Amygdala (tissue), 56 donors: ENCODE measurements around the gene SPEM1.

Source experiments
- DNase-seq, 56 donors: peaks; one replicate each; lab custom pipeline; 2025; lab: John Stamatoyannopoulos, UW

The SPEM1 gene, protein sequence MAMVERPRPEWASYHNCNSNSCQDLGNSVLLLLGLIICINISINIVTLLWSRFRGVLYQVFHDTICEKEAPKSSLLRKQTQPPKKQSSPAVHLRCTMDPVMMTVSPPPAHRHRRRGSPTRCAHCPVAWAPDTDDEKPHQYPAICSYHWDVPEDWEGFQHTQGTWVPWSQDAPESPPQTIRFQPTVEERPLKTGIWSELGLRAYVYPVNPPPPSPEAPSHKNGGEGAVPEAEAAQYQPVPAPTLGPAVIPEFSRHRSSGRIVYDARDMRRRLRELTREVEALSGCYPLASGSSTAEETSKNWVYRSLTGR

DNA sequence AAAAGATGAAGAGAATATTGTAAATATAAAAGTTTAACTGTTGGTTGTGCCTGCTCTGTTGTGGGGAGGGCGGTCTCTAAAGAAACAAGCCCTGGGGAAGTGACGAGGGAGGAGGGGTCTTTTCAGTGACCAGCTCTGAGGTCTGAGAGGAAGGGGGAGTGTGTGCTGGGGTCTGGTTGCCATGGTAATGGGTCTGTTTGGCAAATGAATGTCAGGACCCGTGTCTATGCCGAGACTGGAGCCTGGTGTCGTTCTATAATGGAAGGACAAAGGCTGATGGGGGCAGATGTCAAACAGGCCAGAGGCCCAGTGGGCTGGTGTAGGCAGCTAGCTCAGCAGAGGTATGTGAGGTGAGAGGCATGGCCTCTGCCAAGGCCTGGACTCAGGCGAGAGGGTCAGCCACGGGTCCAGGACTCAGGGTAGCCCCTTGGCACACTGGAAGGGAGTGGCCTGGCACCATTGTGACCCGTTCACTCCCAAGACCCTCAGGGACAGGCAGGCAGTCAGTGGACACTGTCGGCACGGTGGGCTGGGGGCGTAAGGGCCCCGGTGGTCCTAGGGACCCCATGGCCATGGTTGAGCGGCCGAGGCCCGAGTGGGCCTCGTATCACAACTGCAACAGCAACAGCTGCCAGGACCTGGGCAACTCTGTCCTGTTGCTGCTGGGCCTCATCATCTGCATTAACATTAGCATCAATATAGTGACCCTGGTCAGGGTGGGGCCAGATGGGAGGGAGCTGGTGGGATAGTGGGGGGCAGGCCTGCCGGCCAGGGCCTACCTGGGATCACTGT, at the start of gene SPEM1:
Gene SPEM1, plus strand, starts transcription at position 506 of the 792 bp plus-strand sequence. Its CDS starts 61 bp downstream, at position 567.
- DNase-seq: no peak

DNA sequence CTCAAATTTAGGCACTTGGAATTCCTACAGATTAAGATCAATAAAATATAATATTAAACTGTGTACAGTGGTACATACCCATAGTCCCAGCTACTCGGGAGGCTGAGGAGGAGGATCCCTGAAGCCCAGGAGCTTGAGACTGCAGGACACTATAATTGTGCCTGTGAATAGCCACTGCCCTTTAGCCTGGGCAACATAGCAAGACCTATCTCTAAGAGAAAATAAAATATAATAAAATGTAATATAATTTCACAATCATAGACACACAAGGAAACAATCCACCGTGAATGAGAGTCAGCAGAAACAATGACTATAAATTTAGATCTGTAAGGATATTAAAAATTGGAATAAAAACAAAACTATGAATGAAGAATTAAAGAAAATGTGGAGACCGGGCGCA, 49.3 kb upstream of the SPEM1 start:
- no peak for DNase-seq

DNA sequence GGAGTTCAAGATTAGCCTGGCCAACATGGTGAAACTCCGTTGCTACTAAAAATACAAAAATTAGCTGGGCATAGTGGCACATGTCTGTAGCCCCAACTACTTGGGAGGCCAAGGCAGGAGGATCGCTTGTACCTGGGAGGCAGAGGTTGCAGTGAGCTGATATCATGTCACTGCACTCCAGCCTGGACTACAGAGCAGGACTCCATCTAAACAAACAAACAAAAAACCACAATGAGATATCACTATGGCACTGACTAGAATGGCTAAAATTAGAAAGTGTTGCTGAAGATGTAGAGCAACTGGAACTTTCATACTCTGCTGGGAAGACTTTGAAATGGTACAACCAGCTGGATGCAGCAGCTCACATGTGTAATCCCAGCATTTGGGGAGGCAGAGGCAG, 45.8 kb upstream of the SPEM1 start:
- DNase-seq: no peak

DNA sequence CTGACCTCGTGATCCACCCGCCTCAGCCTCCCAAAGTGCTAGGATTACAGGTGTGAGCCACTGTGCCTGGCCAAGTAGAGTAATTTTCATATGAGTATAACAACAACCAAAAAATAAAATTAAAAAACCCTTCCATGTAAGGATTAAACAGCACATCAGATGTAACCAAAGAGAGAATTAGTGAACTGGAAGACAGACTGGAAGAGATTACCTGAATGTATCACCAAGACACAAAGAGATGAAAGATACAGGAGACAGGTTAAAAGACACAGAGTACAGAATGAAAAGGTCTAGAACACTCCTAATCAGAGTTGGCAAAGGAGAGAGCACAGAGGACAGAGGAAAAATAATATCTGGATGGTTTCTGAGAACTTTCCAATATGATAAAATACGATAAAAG, 41.0 kb upstream of the SPEM1 start:
- no peak for DNase-seq

DNA sequence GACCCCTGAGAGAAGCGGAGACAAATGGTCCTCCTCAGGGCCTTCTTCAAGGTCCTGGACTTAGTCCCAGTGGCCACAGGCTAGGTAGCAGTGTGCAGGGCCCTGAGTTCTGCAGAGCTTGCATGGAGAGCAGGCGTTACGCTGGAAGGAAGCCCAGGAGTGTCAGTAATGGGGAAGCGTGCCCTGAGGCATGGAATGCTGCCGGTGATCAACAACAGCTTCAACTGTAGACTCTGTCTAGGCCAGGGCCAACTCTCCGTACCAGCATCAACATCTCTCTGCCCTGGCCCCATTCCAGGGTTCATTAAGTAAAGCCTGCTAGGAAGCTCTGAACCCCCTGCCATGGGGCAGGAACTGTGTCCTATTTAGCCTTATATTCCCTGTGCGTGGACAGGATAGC, 39.8 kb upstream of the SPEM1 start:
- peak in 6 of 56 donors; percentile 6 to 56 (median 8) for DNase-seq

DNA sequence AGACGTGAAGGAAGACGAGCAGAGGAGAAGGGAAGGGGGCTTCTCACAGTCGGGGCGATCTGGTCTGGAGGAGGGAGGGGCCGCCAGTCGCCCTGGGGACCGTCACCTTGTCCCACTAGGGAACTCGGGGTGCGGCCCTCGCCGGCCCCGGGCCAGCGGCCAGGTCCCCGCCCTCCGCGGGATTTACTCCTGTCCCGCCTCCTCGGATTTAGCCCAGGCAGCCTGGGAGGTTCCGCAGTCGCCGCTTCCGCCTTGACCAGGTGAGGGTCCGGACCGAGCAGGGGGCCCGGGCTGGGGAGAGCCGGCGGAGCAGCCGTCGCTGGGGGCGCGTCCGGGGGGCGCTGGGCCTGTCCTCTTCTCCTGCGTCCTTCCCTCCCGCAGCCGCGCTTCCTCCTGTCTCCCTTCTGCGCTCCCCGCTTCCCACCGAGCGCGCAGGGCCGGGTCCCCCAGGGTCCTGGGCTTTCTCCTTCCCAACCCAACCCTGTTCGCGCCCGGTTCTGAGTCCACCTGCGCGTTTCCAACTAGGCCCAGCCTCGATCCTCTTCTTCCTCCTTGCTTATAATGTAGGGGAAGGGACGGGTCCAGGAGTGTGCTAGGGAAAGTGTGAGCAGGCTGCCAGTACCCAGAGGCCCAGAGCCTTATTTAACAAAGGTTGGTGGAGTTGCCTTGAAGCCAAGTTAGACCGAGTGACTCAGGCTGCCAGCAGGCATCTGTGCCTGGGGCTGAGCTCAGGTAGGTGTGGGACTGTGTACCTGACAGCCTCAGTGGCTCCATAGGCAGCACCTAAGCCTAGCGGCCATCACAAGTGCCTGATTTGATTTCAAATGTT, 39.1 kb upstream of the SPEM1 start, which contains the start of gene TNK1:
Gene TNK1, plus strand, starts transcription at position 235 of the 829 bp plus-strand sequence. CDS start 1,838 bp downstream, outside the sequence.
- DNase-seq: no peak

DNA sequence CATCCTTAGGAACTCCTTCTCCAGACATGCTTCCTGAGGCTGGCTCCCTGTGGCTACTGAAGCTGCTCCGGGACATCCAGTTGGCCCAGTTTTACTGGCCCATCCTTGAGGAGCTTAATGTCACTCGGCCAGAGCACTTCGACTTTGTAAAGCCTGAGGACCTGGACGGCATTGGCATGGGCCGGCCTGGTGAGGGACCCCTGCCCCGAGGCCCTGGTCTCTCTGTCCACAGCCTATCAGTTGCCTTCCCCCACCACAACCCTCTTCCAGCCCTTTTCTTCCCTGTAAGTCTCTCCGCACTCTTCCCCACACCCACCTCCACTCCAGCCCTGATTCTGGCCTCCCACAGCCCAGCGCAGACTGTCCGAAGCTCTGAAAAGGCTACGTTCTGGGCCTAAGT, 37.2 kb upstream of the SPEM1 start:
- no peak for DNase-seq

DNA sequence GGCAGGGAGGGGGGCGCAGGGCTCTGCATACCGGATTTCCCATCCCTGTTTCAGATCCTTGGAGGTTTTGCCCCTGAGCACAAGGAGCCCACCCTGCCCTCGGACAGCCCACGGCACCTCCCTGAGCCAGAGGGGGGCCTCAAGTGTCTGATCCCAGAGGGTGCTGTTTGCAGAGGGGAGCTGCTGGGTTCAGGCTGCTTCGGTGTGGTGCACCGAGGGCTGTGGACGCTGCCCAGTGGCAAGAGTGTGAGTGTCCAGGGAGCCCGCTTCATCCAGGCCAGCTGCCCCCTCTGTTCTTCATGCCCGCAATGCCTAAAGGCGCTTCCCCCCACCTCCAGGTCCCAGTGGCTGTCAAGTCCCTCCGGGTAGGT, 36.8 kb upstream of the SPEM1 start:
- DNase-seq: no peak

DNA sequence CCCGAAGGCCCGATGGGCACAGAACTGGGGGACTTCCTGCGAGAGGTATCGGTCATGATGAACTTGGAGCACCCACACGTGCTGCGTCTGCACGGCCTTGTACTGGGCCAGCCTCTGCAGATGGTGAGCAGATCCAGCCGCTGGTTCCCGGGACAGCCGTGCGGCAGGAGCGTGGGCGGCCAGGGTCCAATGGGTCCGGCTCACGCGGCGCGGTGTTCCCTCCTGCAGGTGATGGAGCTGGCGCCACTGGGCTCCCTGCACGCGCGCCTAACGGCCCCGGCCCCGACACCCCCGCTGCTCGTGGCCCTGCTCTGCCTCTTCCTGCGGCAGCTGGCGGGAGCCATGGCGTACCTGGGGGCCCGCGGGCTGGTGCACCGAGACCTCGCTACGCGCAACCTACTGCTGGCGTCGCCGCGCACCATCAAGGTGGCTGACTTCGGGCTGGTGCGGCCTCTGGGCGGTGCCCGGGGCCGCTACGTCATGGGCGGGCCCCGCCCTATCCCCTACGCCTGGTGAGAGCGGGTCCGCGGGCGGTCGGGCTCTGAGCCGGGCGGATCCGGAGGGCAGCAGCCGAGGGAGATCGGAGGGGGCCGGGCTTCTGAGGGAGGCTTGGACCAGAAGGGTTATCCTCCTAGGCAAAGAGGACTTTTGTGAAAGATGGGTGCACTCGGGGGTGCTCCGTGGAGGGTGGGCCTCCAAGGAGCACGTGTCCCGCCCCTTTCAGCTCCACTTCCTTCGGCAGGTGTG, 36.2 kb upstream of the SPEM1 start:
- peak in 14 of 56 donors; percentile 9 to 54 (median 31) for DNase-seq

DNA sequence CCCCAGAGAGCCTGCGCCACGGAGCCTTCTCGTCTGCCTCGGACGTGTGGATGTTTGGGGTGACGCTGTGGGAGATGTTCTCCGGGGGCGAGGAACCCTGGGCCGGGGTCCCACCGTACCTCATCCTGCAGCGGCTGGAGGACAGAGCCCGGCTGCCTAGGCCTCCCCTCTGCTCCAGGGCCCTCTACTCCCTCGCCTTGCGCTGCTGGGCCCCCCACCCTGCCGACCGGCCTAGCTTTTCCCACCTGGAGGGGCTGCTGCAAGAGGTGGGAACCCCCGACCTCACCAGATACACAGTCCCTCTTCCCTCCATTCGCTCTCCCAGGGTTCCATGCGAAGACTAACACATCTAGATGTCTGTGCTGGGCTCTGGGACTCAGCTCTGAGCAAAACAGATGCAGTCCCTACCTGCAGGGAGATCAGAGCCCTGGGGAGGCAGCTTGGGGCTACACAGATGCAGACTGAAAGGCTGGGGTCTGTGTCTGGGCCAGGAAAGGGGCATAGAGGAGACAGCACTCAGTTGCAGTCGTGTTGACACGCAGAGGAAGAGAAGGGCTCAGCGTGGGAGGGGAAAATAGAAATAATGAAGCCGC, 35.5 kb upstream of the SPEM1 start:
- no peak for DNase-seq

DNA sequence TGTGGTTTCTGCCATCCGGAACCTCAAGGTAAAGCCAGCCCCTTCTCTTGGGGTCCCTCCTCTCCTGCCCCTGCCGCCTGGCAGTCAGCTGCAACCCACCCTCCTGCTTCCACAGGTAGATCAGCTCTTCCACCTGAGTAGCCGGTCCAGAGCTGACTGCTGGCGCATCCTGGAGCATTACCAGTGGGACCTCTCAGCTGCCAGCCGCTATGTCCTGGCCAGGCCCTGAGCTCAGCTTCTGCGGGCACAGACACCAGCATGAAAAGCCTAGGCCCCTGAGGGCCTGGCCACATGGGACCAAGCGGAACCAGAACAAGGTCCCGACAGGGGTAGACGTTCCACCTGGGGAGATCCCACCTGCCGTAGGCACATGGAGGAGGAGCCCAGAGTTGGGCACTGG, 31.3 kb upstream of the SPEM1 start:
- no peak for DNase-seq

DNA sequence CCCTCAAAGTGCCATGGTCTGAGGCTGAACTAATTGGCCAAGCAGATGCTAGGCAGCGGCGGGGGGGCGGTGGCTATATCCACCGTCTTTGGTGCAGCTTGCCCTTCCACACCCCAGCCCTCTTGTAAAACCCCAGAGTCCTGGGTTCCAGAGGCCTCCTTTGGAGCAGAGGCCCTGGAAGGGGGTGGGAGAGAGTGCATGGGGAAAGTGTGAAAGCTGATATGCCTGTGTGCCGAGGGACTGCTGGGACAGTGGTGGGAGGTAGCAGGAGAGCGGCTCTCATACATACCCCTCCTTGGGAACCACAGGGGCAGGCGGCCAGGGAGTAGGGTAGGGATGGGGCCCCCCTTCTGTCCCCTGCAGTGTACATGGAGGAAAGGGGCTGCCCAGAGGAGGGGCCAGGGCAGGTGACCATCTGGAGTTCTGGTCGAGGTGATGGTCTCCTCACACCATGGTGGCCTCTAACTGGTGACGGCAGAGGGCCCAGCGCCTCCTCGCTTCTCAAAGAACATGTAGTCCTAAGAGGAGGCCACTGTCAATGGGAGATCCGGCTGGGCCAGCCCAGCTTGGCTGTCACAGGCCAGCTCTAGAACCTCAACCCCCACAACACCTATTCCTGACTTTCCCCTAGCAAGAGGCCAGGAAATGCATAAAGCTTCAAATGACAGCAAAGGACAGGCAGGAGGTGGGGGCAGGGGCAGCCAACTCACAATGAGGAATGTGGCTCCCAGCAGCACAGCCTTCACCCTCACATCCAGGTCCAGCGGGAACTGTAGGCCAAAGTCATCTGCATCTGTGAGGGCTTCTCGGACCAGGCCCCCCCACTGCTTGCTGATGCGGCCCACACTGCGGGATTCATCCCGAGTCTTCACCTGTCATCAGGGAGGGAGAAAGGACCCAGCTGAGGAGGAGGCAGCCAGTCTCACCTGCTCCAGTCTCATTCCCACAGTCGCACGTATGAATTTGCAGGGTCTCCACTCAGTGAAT, 29.9 kb upstream of the SPEM1 start:
- no peak for DNase-seq

DNA sequence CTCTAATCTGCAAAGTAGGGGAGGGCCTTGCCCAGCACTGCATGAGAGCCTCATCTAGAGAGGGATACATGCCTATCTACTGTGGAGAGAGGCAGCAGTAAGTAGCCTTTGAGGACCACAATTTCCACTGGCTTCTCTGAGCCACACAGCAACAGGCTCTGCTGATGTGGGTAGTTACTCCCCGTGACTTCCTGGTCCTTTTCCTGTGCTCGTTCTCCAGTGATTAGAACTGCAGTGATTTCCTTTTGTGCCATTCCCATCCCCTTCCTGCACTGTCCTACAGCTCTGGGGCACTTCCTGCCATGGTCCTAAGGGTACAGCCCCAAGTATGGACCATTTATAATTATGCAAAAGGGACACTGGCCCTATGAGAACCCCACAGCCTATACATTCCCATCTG, 28.8 kb upstream of the SPEM1 start:
- DNase-seq: no peak

DNA sequence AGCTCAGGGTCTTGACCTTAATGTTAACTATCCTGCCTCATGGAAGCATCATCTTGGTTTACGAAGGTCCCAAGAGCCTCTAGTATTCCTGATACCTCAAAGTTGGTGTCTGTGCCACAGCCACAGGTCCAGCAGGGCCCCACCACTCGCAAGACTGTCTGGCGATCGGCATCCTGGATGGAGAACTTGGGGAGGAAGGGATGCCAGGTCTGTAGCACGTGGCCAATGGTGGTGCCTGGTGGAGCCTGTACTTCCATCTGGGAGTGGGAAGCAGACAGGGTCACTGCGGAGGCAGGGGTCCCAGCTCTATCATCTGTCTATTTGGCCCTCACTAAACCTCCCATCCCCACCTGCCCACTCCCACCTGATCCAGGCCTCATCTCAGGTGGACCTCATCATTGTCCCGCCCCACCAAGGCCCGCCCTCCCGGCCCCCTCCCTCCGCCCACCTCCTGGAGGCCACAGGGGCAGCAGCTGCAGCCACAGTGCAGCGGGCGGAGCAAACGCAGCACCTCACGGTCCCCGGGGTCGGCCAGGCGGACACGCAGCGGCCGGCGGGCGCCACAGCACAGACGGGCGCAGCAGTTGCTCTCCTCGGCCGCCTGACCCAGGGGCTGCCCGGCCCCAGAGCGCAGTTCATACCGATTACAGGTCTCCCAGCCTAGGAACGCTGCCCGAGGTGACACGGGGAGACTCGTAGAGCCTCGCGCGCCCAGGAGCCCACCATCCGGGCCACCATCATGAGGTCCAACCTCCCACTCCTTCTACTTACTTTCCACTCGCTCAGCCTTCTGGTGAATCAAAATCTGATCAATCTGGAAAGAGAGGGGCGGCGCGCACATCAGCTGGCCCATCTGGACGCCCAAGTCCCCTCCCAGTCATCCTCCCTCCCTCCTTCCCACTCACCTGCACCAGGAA, 27.2 kb upstream of the SPEM1 start:
- no peak for DNase-seq

DNA sequence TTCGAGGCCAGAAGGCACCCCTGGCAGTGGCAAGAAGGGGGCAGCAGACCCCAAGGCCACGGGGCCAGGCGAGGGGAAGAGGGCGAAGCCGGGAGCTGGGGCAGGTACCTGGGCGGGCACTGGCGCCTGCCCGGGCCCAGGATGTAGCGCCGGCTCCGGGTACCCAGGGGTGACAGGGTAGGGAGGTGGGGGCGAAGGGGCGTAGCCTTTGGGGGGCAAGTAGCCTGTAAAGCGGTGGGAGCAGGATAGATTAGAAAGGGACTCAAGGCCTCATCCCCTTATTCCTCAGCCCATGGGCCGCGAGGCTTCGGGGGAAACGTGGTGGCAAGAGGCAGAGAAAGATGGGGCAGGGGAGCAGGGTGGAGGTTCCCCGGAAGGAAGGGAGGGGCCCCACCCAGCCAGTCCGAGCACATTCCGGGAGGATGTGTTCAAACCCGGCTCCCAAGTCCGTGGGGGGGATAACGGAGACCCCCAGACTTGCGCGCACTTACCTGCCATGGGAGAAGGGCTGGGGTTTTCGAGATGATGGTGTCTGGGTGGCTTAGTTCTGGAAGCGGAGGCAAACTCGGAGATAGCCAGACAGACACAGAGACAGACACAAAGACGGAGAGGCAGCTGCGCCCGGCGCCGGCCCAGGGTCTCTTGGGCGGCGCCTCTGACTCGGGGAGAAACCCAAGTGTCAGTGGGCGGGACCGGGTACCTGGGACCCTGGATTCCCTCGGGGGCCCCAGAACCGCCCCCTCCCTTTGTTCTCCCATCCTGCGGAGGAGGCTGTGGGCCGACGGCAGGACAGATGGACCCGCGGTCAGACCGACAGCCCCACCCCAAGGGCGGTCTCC, 26.3 kb upstream of the SPEM1 start:
- peak in 1 of 56 donors; percentile 55 for DNase-seq

DNA sequence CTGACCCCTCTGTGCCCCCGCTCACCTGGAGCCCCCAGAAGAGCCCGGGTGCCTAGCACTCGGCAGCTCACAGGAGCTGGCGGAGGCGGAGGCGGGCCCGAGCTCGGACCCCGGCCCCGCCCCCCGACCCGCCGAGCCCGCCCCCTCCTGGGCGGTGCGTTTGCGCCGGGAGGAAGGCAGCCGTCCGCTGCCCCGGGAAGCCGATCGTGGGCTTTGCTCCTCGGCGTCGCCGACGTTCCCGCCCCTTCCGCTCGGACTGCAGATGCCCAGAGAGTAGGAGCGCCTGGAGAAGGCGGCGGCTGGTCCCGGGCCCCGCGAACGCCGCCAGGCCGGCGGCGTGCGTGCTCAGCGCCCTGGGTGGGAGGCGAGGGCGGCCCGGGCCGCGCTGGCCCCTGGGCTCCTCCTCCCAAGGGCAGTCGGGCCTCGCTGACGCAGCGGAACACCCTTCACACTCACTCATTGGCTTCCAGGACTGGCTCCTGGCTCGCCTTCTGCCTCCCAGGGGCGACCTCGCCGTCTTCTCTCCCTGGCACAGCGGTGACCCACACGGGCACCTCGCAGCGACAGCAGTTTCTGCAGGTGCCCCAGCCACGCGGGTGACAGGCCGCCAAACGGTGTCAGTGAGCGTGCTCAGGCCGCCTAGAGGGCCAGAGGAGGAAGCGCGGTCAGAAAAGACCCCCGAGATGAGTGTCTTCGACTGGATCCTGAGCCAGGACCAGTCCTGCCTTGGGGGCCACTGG, 25.5 kb upstream of the SPEM1 start, which contains the start of gene PLSCR3:
Gene PLSCR3, minus strand, starts transcription at position 74 of the 740 bp plus-strand sequence. CDS start 415 bp downstream, outside the sequence.
- peak; percentile 35 to 90 (median 74) for DNase-seq
